ENCODE data around the gene CHRNA5. TPM values are rescaled to one million over a fixed set of nuclear protein-coding genes. Genes with fewer than 3 reads are reported as not detected.

Gene CHRNA5
- total and polyA plus RNA-seq, 3 experiments from 2014 or later: 0.89 to 8.9 (median 8.4) TPM

DNA sequence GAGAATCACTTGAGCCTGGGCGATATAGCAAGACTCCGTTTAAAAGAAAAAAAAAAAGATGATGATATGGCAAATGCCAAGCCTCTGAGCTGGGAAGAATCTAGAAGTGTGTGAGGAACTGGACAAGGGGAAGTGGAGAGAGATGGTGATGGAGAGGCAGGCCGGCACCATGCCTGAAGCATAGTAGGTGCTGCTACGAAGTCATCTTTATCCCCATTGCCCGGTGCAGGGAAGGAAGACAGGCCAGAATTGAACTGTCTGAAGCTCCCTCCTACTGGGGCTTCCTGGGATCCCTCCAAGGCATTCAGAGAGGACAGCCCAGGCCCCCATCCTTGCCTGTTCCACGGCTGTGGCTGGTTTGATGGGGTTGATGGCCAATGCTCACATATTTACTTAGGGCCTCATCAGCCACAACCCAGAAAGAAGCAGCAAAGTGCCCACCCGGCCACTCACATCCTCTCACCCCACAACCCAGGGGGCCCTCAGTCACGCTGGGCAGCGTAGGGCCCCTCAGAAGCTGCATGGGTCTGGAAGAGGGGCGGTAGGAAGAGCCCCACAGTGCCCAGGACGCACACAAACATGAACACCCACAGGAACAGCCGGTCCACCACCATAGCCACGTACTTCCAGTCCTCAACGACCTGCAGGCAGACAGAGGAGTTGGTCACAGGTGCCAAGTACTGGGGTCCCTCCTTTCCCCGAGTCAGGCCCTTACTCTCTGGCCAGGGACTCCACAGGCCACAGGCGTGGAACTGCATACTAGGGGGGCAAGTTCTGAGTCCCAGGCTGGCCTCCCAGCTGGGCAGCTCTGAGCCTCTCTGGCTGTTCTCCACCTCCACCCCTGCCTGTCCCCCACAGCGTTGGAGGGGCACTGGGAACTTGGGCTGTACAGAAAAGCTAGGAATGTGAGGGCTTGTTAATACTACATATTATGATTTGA, 59.6 kb downstream of the CHRNA5 start:
- ChIA-PET CTCF (interaction anchor here (1.4 kb wide), 1 partner anchor 559 kb away, joined by 4 read pairs; no protein-coding TSS in a partner anchor), POLR2A (no interaction called here)
- no peaks in the 10 kb centered on the region for H3K36me3 ChIP-seq (ENCODE audit: insufficient read depth, low read length)
- DNase-seq: no peak
- Mint-ChIP-seq H3K9me3 (no peaks in the 10 kb centered on the region), H3K27me3 (peaks cover 41 to 60% of the 10 kb centered on the region in 2 donors), H3K4me1 (peaks cover 0 to 7% (median 0%) of the 10 kb centered on the region in 3 donors), H3K36me3 (peaks cover 0 to 2% (median 0%) of the 10 kb centered on the region in 3 donors), H3K27ac (no peak overlapping the region), H3K4me3 (no peak overlapping the region)
- peaks cover 8% of the 10 kb centered on the region for H3K27me3 ChIP-seq (ENCODE audit: insufficient read depth, low read length, poor library complexity, severe bottlenecking)
- no peak overlapping the region for H3K4me3 ChIP-seq (ENCODE audit: low read length)
- no peaks in the 10 kb centered on the region for H3K9me3 ChIP-seq (ENCODE audit: low read length)
- no peak overlapping the region for H3K27ac ChIP-seq (ENCODE audit: low read depth, low read length)
- no peaks in the 10 kb centered on the region for H3K4me1 ChIP-seq (ENCODE audit: insufficient read depth, low read length)

DNA sequence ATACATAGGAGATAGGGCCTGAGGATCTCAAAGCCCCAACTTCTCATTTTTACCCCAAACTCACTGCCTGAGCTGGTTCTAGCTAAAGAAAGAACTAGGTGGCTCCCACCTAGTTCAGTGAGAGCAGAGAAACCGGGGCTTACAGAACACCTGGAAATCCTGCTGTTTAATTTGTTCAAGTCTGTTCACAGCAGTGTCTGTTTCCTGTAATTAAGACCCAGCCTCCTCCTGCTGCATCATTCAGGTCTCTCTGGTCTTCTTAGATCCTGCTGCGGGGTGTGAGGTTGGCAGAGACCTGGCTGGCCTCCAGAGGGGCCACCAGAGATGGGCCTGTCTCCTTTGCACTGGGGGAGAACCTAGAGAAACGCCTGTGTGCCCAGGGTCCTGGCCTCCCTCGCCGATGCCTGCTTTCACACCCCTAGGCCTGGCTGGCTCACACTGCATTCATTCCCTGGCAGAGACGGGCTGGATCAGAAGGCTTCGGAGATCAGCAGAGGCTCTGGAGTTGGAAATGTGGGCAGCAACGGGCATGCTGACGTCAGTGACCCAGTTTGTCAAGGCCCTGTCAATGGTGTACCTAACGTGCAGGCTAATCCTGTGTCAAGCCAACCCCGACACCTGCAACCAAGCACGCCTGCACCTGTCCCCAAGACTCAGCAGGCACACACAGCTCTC, 60.4 kb downstream of the CHRNA5 start:
- CTCF ChIA-PET: no interaction called here
- peaks cover 41 to 58% of the 10 kb centered on the region in 2 donors for H3K27me3 Mint-ChIP-seq
- peaks cover 8% of the 10 kb centered on the region for H3K27me3 ChIP-seq (ENCODE audit: insufficient read depth, low read length, poor library complexity, severe bottlenecking)
- no peaks in the 10 kb centered on the region for H3K9me3 Mint-ChIP-seq
- no peaks in the 10 kb centered on the region for H3K4me1 ChIP-seq (ENCODE audit: insufficient read depth, low read length)
- no peak for DNase-seq
- peaks cover 0 to 7% (median 0%) of the 10 kb centered on the region in 3 donors for H3K4me1 Mint-ChIP-seq
- H3K27ac Mint-ChIP-seq: no peak overlapping the region
- no peaks in the 10 kb centered on the region for H3K9me3 ChIP-seq (ENCODE audit: low read length)
- no peaks in the 10 kb centered on the region for H3K36me3 ChIP-seq (ENCODE audit: insufficient read depth, low read length)
- H3K4me3 ChIP-seq (ENCODE audit: low read length): no peak overlapping the region
- POLR2A ChIA-PET: no interaction called here
- H3K4me3 Mint-ChIP-seq: no peak overlapping the region
- no peak overlapping the region for H3K27ac ChIP-seq (ENCODE audit: low read depth, low read length)
- peaks cover 0 to 2% (median 0%) of the 10 kb centered on the region in 3 donors for H3K36me3 Mint-ChIP-seq

DNA sequence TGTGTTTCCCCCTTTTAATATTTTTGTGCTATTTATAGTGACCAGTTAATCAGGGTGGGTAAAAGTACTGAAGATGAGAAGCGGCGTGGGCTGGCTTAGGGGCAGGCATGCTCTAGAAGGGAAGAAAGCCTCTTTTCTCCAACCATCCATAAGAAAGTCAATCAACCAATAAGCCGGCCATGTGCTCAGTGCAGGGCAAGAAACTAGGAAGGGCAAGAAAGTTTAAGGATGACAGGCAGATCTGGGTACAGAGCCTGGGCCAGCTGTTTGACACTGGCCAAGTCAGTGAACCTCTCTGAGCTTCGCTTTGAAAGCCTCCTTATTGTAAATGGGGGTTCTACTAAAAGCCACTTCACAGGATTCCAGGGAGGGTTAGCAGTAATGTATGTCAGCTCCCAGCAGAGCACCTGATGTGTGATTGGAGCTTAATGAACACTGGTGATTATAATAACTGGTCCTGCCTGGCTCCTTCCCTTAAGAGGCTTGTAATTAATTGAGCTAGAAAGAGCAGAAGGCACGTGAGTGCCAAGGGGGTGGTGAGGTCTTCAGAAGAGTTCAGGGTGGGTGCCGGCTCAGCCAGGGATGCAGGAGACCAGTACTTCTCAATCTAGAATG, 61.2 kb downstream of the CHRNA5 start:
- Histone ChIP-seq H3K27me3 (ENCODE audit: insufficient read depth, low read length, poor library complexity, severe bottlenecking) (peaks cover 8% of the 10 kb centered on the region), H3K4me3 (ENCODE audit: low read length) (no peak overlapping the region), H3K4me1 (ENCODE audit: insufficient read depth, low read length) (no peaks in the 10 kb centered on the region), H3K27ac (ENCODE audit: low read depth, low read length) (no peak overlapping the region), H3K9me3 (ENCODE audit: low read length) (no peaks in the 10 kb centered on the region), H3K36me3 (ENCODE audit: insufficient read depth, low read length) (no peaks in the 10 kb centered on the region)
- H3K4me3 Mint-ChIP-seq: no peak overlapping the region
- H3K4me1 Mint-ChIP-seq: peaks cover 0 to 4% (median 0%) of the 10 kb centered on the region in 3 donors
- ChIA-PET POLR2A (no interaction called here), CTCF (no interaction called here)
- no peaks in the 10 kb centered on the region for H3K9me3 Mint-ChIP-seq
- H3K27me3 Mint-ChIP-seq: peaks cover 36 to 53% of the 10 kb centered on the region in 2 donors
- no peak overlapping the region for H3K27ac Mint-ChIP-seq
- DNase-seq: no peak
- peaks cover 0 to 2% (median 0%) of the 10 kb centered on the region in 3 donors for H3K36me3 Mint-ChIP-seq

DNA sequence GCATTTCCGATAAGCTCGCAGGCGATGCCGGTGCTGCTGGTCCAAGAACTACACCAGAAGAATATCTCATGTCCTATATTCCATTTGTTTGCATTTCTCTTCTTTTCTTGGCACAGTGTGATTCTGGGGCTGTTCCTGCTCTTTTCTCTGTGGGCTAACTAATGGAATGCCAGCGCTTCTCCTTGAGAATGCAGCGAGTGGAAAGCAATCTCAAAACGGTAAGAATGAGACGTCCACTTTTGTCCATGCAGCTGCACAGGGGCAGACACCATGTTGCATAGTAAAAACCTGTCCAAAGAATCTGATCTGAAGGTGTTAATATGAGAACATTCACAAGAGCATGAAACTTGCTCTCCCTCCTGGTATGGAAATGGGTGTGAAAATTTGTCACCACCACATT, 62.0 kb downstream of the CHRNA5 start:
- ChIA-PET POLR2A (no interaction called here), CTCF (no interaction called here)
- Histone ChIP-seq H3K4me3 (ENCODE audit: low read length) (no peak overlapping the region), H3K9me3 (ENCODE audit: low read length) (no peaks in the 10 kb centered on the region), H3K27me3 (ENCODE audit: insufficient read depth, low read length, poor library complexity, severe bottlenecking) (peaks cover 3% of the 10 kb centered on the region), H3K4me1 (ENCODE audit: insufficient read depth, low read length) (no peaks in the 10 kb centered on the region), H3K27ac (ENCODE audit: low read depth, low read length) (no peak overlapping the region), H3K36me3 (ENCODE audit: insufficient read depth, low read length) (no peaks in the 10 kb centered on the region)
- peaks cover 32 to 44% of the 10 kb centered on the region in 2 donors for H3K27me3 Mint-ChIP-seq
- no peak overlapping the region for H3K27ac Mint-ChIP-seq
- peaks cover 0 to 2% (median 0%) of the 10 kb centered on the region in 3 donors for H3K36me3 Mint-ChIP-seq
- no peaks in the 10 kb centered on the region for H3K9me3 Mint-ChIP-seq
- no peak overlapping the region for H3K4me3 Mint-ChIP-seq
- DNase-seq: no peak
- no peaks in the 10 kb centered on the region for H3K4me1 Mint-ChIP-seq

DNA sequence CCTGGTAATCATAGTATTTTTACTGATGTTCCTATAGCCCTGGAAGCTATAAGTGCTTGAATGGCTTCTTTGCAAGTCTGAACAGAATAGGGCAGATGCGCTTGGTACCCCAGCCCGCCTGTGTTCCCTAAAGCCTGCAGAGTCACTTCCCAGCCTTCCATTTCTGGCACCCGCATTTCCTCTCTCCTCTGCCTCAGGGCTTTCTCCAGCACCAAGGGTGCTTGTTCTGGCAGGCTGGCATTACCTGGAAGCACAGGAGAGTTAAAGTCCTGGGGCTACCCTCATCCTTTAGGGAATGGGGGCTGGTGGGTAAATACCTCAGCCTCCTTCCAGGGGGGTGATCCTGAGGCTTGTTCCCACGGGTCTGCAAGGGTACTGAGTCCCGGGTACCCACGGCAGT, 62.9 kb downstream of the CHRNA5 start:
- Histone ChIP-seq H3K27ac (ENCODE audit: low read depth, low read length) (no peak overlapping the region), H3K27me3 (ENCODE audit: insufficient read depth, low read length, poor library complexity, severe bottlenecking) (no peaks in the 10 kb centered on the region), H3K4me1 (ENCODE audit: insufficient read depth, low read length) (no peaks in the 10 kb centered on the region), H3K9me3 (ENCODE audit: low read length) (no peaks in the 10 kb centered on the region), H3K4me3 (ENCODE audit: low read length) (no peak overlapping the region), H3K36me3 (ENCODE audit: insufficient read depth, low read length) (no peaks in the 10 kb centered on the region)
- POLR2A ChIA-PET: no interaction called here
- Mint-ChIP-seq H3K4me1 (no peaks in the 10 kb centered on the region), H3K4me3 (no peak overlapping the region), H3K9me3 (peaks cover 0 to 6% (median 3%) of the 10 kb centered on the region in 5 donors), H3K27ac (no peak overlapping the region), H3K27me3 (peaks cover 26 to 45% of the 10 kb centered on the region in 2 donors), H3K36me3 (peaks cover 0 to 4% (median 0%) of the 10 kb centered on the region in 3 donors)
- CTCF ChIA-PET: no interaction called here
- no peak for DNase-seq

DNA sequence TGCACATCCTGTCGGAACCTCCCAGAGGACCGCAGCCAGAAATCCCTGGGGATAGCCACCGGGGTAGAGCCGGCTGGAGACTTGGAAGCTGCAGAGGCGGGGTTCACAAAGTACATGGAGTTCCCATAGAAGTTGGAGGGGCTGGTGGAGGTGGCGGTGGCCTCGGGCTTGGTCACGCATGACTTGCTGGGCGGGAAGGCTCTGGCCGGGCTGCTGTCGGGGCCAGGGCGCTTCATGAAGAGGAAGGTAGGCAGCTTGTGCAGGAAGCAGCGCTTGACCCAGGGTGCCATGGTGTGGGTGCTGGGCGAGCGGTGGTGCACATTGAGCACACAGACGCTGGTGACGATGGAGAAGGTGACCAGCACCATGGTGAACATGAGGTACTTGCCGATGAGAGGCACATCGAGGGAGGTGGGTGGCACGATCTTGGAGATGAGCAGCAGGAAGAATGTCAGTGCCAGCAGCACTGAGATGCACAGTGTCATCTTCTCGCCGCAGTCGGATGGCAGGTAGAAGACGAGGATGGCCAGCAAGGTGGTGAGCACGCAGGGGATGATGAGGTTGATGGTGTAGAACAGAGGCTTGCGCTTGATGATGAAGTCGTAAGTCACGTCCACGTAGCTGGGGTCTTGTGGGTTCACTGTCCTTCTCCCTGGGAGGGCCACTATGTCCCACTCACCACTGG, 63.9 kb downstream of the CHRNA5 start:
- Mint-ChIP-seq H3K27ac (no peak overlapping the region), H3K9me3 (peaks cover 3 to 10% (median 6%) of the 10 kb centered on the region in 5 donors), H3K27me3 (peaks cover 20 to 41% of the 10 kb centered on the region in 2 donors), H3K4me1 (no peaks in the 10 kb centered on the region), H3K36me3 (peaks cover 0 to 3% (median 0%) of the 10 kb centered on the region in 3 donors), H3K4me3 (no peak overlapping the region)
- H3K36me3 ChIP-seq (ENCODE audit: insufficient read depth, low read length): no peaks in the 10 kb centered on the region
- no peak overlapping the region for H3K4me3 ChIP-seq (ENCODE audit: low read length)
- no peaks in the 10 kb centered on the region for H3K4me1 ChIP-seq (ENCODE audit: insufficient read depth, low read length)
- POLR2A ChIA-PET: no interaction called here
- no peak overlapping the region for H3K27ac ChIP-seq (ENCODE audit: low read depth, low read length)
- CTCF ChIA-PET: no interaction called here
- no peak for DNase-seq
- no peaks in the 10 kb centered on the region for H3K27me3 ChIP-seq (ENCODE audit: insufficient read depth, low read length, poor library complexity, severe bottlenecking)
- no peaks in the 10 kb centered on the region for H3K9me3 ChIP-seq (ENCODE audit: low read length)

DNA sequence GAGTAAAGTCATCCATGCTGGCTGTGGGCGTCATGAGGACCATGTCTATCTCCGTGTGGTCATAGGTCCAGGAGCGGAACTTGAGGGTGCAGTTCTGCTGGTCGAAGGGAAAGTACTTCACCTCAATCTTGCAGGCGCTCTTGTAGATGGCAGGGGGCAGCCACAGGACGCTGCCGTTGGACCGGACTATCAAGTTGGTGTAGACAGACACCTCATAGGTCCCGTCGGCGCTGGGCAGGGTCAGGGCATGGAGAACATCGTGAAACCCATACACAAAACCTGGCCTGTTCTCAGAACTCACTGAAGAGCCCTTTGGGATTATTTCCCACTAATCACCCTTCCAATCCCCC, 64.4 kb downstream of the CHRNA5 start:
- H3K4me3 ChIP-seq (ENCODE audit: low read length): no peak overlapping the region
- no peak overlapping the region for H3K27ac ChIP-seq (ENCODE audit: low read depth, low read length)
- H3K27me3 ChIP-seq (ENCODE audit: insufficient read depth, low read length, poor library complexity, severe bottlenecking): no peaks in the 10 kb centered on the region
- no peaks in the 10 kb centered on the region for H3K36me3 ChIP-seq (ENCODE audit: insufficient read depth, low read length)
- Mint-ChIP-seq H3K9me3 (peaks cover 3 to 10% (median 6%) of the 10 kb centered on the region in 5 donors), H3K4me3 (no peak overlapping the region), H3K36me3 (peaks cover 0 to 2% (median 0%) of the 10 kb centered on the region in 3 donors), H3K4me1 (no peaks in the 10 kb centered on the region), H3K27ac (no peak overlapping the region), H3K27me3 (peaks cover 18 to 37% of the 10 kb centered on the region in 2 donors)
- H3K4me1 ChIP-seq (ENCODE audit: insufficient read depth, low read length): no peaks in the 10 kb centered on the region
- H3K9me3 ChIP-seq (ENCODE audit: low read length): no peaks in the 10 kb centered on the region
- DNase-seq: no peak
- ChIA-PET CTCF (no interaction called here), POLR2A (no interaction called here)
